ENCODE results near the gene PAK2.

DNA sequence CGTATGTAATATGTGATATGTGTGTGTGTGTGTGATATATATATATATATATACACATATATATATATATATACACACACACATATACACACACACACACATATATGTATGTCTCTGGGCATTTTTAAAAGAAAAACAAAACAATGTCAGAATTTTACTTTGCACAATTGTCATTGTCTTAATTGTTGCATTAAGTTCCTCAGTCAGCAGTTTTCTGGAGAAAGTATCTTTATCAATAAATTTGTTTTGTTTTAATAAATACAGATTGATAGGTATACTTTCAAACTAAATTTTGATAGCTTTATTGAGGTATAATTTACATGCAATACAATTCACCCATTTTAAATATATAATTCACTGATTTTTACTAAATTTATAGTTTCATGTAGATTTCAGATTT is 65.1 kb downstream of the PAK2 start:
- TF ChIP-seq POLR2AphosphoS5 (IDR thresholded peaks at IDR 0.05; ENCODE audit: borderline replicate concordance, low read depth, low read length) (no peak), EZH2 (IDR thresholded peaks at IDR 0.05) (no peak), FOXP2 (optimal IDR thresholded peaks at IDR 0.05; ENCODE audit: control extremely low read depth, extremely low read length, insufficient read depth) (no peak)
